Large intestine (tissue), 3 donors: Measurements from ENCODE around the gene AP2A1. TPM values are rescaled to one million over a fixed set of nuclear protein-coding genes. Genes with fewer than 3 reads are reported as not detected.

Experiments used
- DNase-seq, 2 donors: peaks; one replicate each; pipeline versions ENCODE4 v3.0.0 to v3.0.0-alpha.2; 2013
- H3K27ac ChIP-seq: one replicate; pipeline ENCODE4 v1.5.1; 2013; ENCODE audit warnings: low read length
- H3K27me3 ChIP-seq: 2 replicates; pipeline ENCODE4 v1.6.1; 2013; ENCODE audit warnings: low read length; ENCODE audit not compliant: control insufficient read depth, insufficient read depth
- H3K36me3 ChIP-seq: 2 replicates; pipeline ENCODE4 v1.6.1; 2013; ENCODE audit warnings: low read length; ENCODE audit not compliant: control insufficient read depth, insufficient read depth
- H3K4me1 ChIP-seq: one replicate; pipeline ENCODE4 v1.6.1; 2013; ENCODE audit warnings: low read length; ENCODE audit not compliant: control insufficient read depth, insufficient read depth
- H3K4me3 ChIP-seq: one replicate; pipeline ENCODE4 v1.5.1; 2013; ENCODE audit warnings: low read length
- H3K9me3 ChIP-seq: one replicate; pipeline ENCODE4 v1.6.1; 2013; ENCODE audit warnings: mild to moderate bottlenecking, low read depth, low read length, moderate library complexity; ENCODE audit not compliant: control insufficient read depth
- WGBS: methylation state at CpG from one replicate; pipeline ENCODE4 v1.1.5; 2013; ENCODE audit warnings: low lambda C conversion rate; ENCODE audit not compliant: insufficient coverage; 5-methylcytosine and 5-hydroxymethylcytosine counted together
- polyA plus RNA-seq: library from polyadenylated mRNA; unstranded; fragments of 120-200 nt; gene quantifications from one replicate; pipeline ENCODE4 v1.2.1, GENCODE V29; 2013

AP2A1 gene
- polyA plus RNA-seq, 1 donor, result 60.5 TPM

DNA sequence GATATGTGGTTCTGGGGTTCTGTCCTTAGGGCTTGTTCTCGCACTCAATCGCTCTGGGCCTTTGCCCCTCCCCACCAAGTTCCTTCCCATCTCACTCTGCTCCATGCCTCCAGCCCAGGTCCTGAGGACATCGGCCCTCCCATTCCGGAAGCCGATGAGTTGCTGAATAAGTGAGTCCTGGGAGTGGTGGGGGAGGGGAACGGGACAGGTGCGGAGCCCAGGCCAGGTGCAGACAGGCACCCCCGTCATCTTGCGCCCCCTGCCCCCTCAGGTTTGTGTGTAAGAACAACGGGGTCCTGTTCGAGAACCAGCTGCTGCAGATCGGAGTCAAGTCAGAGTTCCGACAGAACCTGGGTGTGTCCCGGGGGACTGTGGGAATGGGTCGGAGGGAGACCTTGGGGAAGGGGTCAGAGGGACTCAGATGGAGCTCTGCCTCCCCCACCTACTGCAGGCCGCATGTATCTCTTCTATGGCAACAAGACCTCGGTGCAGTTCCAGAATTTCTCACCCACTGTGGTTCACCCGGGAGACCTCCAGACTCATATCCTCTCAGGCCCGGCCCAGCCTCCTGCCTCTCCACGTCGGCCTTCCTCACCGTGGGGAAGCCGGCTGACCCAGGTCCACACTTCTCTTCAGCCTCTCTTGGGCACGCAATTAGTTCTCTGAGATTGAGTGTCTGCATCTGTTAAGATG lies 36.2 kb downstream of the AP2A1 start:
- Histone ChIP-seq H3K27ac (no peak overlapping the region), H3K27me3 (no peaks in the 10 kb centered on the region), H3K36me3 (peaks cover 55% of the 10 kb centered on the region), H3K4me1 (peaks cover 16% of the 10 kb centered on the region), H3K9me3 (peaks cover 3% of the 10 kb centered on the region), H3K4me3 (peak overlapping the region; percentile 47)
- no CpG with 5 or more reads among the region's 24 CpGs for WGBS
- DNase-seq, result no peak

DNA sequence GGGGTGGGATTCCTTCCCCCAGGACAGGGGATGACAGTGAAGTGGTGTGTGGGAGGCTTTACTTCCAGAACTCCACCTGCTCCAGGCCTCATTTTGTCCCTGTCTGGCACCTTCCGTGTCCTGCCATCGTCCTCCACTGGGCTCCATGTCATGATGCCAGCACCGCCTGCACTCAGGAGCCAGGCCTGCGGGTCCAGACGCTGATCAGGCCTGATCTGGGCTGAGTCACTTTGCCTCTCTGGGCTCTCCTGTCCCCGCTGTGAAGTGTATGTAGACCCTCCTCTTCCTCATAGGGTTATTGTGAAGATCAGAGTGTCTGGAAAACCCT lies 36.7 kb downstream of the AP2A1 start:
- no peak for DNase-seq

DNA sequence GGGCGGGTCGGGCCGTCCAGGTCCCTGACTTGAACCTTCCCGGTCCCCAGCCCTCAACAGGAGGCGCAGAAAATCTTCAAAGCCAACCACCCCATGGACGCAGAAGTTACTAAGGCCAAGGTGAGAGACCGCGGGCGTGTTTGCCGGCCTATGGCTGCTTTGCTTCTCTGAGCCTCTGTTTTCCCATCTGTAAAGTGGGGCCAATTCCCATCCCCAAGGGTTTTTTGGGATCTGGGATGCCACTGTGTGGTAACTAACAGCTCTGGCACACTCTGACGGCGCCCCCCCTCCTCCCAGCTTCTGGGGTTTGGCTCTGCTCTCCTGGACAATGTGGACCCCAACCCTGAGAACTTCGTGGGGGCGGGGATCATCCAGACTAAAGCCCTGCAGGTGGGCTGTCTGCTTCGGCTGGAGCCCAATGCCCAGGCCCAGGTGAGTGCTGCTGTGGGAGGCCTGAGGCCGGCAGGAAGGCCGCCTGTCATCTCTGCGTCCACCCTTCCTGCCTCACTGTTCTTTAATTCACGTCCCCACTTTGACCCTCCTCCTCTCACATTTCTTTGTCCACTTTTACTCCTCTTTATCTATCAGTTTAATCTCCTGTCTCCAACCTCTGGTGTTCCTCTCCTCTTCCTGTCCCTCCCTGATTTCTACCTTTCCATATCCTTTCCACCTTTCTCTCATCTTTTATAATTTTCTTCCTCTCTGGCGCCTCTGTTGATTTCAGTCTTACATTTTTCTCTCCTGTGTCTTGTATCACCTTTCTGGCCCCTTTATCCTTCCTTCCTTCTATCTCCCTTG lies 39.2 kb downstream of the AP2A1 start:
- Histone ChIP-seq H3K27ac (peak overlapping the region; percentile 63), H3K27me3 (no peaks in the 10 kb centered on the region), H3K4me1 (peaks cover 32% of the 10 kb centered on the region), H3K36me3 (peaks cover 25% of the 10 kb centered on the region), H3K9me3 (peaks cover 3% of the 10 kb centered on the region), H3K4me3 (peak overlapping the region; percentile 32)
- DNase-seq, result no peak
- 95% methylated on average over 4 of the region's 20 CpGs for WGBS

More for the DNA sequence above, 36.7 kb downstream of the AP2A1 start:
- no peaks in the 10 kb centered on the region for H3K27me3 ChIP-seq
- H3K27ac ChIP-seq, result no peak overlapping the region
- WGBS, result 100% methylated on average over 2 of the region's 6 CpGs
- H3K4me1 ChIP-seq, result peaks cover 20% of the 10 kb centered on the region
- no peak overlapping the region for H3K4me3 ChIP-seq
- H3K9me3 ChIP-seq, result peaks cover 3% of the 10 kb centered on the region
- peaks cover 50% of the 10 kb centered on the region for H3K36me3 ChIP-seq

DNA sequence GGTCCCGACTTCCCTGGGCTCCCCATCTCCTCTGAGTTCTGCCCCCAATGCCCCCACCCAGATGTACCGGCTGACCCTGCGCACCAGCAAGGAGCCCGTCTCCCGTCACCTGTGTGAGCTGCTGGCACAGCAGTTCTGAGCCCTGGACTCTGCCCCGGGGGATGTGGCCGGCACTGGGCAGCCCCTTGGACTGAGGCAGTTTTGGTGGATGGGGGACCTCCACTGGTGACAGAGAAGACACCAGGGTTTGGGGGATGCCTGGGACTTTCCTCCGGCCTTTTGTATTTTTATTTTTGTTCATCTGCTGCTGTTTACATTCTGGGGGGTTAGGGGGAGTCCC lies 39.8 kb downstream of the AP2A1 start:
- peaks cover 3% of the 10 kb centered on the region for H3K9me3 ChIP-seq
- WGBS, result 80% methylated on average over 1 of the region's 8 CpGs
- peak; percentile 43 to 64 for DNase-seq
- no peak overlapping the region for H3K4me3 ChIP-seq
- H3K27me3 ChIP-seq, result no peaks in the 10 kb centered on the region
- peak overlapping the region; percentile 63 for H3K27ac ChIP-seq
- H3K36me3 ChIP-seq, result peaks cover 24% of the 10 kb centered on the region
- H3K4me1 ChIP-seq, result peaks cover 32% of the 10 kb centered on the region

DNA sequence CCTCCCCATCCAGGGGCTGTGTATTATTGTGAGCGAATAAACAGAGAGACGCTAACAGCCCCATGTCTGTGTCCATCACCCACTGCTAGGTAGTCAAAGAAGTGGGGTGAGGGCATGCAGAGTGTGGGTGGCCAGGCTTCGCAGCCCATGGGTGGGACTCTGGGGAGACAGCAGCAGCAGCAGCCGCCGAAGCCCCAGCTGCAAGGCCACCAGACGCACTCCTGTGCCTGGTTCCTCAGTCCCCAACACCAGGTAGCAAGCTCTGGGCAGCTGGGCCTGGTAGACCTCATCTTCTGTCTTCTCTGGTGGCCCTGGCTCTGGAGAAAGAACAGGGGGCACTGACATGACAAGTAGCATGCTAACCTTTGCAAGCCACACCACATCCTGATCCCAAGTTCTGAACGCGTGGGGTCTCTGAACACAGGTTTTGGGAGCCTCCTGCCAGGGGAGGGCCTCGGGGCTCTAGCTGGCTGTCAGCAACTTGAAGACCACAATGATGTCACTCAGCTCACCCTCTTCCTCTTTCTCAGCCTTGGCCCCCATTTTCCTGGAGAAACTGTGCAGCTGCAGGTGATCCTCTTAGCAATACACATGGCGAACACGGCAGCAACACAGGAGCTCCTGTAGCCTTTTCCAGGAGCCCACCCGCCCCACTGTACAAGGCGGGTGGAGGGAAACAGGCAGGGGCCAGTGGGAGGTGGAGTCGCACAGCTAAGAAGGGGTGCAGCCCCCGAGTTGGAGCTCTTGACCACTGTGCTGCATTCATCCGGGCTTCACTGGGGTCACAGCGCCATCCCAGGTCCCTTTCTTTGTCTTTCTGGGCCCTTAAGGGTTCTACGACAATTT lies 40.5 kb downstream of the AP2A1 start:
- Histone ChIP-seq H3K27me3 (no peaks in the 10 kb centered on the region), H3K9me3 (peaks cover 3% of the 10 kb centered on the region), H3K4me3 (no peak overlapping the region), H3K36me3 (peaks cover 24% of the 10 kb centered on the region), H3K4me1 (peaks cover 34% of the 10 kb centered on the region), H3K27ac (peak overlapping the region; percentile 39)
- DNase-seq, result no peak
- no CpG with 5 or more reads among the region's 18 CpGs for WGBS

DNA sequence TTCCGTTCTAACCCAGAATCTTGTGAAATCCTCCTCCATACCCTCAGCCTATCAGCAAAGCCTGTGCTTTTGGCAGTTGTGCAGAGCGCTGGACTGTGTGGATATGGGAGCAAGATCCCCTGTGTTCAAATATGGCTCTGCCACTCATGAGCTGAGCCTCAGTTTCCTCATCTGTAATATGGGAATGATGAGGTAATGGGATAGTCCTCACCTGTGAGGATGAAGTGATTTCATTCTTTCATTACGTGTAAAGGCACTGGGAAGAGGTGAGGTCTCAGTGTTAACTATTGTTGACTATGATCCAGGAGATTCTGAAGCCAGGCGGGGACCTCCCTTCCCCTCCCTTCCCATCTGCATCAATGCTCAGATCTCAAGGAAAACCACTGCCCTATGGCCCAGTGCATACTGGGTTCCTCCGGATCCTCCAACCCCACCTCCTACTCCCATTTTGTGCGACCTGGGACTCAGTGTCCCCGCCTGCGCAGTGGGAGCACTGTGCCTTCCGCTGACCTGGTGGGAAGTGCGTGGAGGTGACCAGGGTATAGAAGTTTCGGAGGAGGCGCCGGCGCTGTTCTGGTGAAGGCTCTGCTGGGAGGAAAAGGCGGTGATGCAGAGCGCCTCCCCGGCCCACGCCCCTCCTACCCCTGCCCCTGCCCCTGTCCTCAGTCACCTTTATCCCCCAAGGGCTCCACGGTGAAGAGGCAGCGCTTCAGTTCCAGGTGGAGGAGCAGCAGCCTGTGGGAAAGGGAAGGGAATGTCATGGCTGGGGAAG lies 41.3 kb downstream of the AP2A1 start:
- WGBS, result no CpG with 5 or more reads among the region's 20 CpGs
- H3K27ac ChIP-seq, result no peak overlapping the region
- DNase-seq, result no peak
- H3K4me3 ChIP-seq, result peak overlapping the region; percentile 86
- H3K27me3 ChIP-seq, result no peaks in the 10 kb centered on the region
- H3K4me1 ChIP-seq, result peaks cover 35% of the 10 kb centered on the region
- H3K9me3 ChIP-seq, result peaks cover 3% of the 10 kb centered on the region
- peaks cover 21% of the 10 kb centered on the region for H3K36me3 ChIP-seq

DNA sequence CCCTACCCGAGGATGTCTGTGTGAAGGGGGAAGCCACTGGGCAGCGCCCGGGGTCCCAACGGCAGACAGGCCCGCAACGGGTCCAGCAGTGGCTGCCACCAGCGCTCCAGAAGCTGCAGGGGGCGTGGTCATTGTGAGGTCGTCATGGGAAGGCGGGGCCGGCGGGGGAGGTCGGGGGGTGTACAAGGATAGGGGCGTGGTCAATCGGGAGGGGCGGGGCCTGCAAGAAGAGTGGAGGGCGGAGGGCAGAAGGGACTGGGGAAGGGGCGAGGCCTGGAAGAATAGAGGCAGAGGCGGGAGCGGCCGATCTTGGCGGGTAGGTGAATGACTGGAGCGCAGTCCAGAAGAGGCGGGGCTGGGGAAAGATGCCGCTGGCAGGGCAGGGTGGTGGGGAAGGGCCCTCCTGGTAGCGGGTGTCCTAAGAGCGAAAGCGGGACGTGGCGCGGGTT lies 41.9 kb downstream of the AP2A1 start:
- H3K4me3 ChIP-seq, result peak overlapping the region; percentile 86
- peaks cover 35% of the 10 kb centered on the region for H3K4me1 ChIP-seq
- peaks cover 3% of the 10 kb centered on the region for H3K9me3 ChIP-seq
- no peaks in the 10 kb centered on the region for H3K27me3 ChIP-seq
- H3K27ac ChIP-seq, result peak overlapping the region; percentile 79
- WGBS, result no CpG with 5 or more reads among the region's 31 CpGs
- peaks cover 15% of the 10 kb centered on the region for H3K36me3 ChIP-seq
- peak; percentile 83 to 87 for DNase-seq

DNA sequence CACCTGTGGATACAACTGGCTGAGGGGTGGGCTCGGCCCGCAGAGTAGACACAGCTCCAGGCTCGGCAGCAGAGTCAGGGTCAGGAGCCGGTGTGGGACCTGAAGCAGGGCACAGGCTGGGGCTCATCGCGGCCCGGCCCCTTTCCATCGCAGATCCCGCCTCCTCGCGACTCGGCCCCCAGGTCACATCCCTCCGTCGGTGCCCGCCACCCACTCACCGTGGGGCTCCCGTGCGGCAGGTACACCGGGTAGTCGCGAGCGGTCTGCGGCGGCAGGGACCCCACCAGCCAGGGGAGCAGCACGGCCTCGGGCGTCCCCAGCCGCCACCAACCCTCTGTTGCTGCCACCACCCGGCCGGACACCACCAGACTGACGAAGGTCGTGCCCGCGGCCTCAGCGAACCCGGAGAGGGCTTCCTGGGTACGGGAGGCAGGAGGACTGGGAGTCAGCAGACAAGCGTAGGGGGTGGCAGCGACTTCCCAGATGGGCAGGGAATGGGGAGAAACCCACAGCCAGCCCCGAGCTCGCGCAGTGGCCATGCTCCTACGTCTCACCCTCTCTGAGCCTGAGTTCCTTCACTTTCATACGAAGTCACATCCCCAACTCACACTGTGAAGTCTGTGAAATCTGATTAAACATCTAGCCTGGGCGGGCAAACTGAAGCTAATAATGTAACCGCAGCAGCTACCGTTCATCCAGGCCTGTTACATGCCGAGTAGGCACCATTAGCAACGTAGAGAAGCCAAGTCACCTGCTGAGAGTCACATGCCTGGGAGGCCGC lies 42.5 kb downstream of the AP2A1 start:
- peaks cover 13% of the 10 kb centered on the region for H3K36me3 ChIP-seq
- H3K4me1 ChIP-seq, result peaks cover 35% of the 10 kb centered on the region
- H3K27me3 ChIP-seq, result no peaks in the 10 kb centered on the region
- H3K27ac ChIP-seq, result peak overlapping the region; percentile 79
- no CpG with 5 or more reads among the region's 50 CpGs for WGBS
- peak overlapping the region; percentile 86 for H3K4me3 ChIP-seq
- DNase-seq, result peak; percentile 68 to 80
- peaks cover 3% of the 10 kb centered on the region for H3K9me3 ChIP-seq

DNA sequence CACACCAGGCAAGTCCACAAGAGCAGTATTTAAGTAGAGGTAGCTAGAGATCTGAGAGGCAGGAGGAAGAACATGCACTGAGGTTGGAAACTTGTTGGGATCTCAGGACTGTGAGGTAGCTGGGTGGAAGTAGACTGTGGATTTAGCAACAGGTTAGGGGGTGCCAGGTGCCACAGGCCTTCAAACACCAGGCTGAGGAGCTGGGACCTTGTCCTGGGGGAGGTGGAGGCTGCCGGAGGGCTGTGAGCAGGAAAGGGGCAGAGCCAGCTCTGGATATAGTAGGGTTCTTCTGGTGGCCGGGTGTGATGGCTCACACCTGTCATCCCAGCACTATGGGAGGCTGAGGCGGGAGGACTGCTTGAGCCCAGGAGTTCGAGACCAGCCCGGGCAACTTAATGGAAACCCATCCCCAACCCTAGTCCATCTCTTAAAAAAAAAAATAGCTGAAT lies 43.2 kb downstream of the AP2A1 start:
- Histone ChIP-seq H3K27ac (peak overlapping the region; percentile 79), H3K4me1 (peaks cover 34% of the 10 kb centered on the region), H3K9me3 (peaks cover 3% of the 10 kb centered on the region), H3K4me3 (peak overlapping the region; percentile 86), H3K36me3 (peaks cover 13% of the 10 kb centered on the region), H3K27me3 (no peaks in the 10 kb centered on the region)
- WGBS, result no CpG with 5 or more reads among the region's 5 CpGs
- DNase-seq, result no peak
